Muscle of back (tissue), 11 donors: ENCODE results near the gene SKIC2. TPM values are rescaled to one million over a fixed set of nuclear protein-coding genes. Genes with fewer than 3 reads are reported as not detected.
"Not testable (repeated sequence)": the region's sequence is repeated elsewhere in the genome, so short reads cannot be mapped to it uniquely, and the experiment has no call there.

Experiments
- DNase-seq, 3 donors: peaks; one replicate each; pipeline versions ENCODE4 v3.0.0 to v3.0.0-alpha.2; 2013
- polyA plus RNA-seq, 10 donors: library from polyadenylated mRNA; unstranded; fragments of 120-200 nt; gene quantifications; one replicate each; pipeline ENCODE4 v1.2.1, GENCODE V29; 2013; ENCODE audit not compliant: insufficient read length in 10 of 10

SKIC2 gene
- polyA plus RNA-seq, 10 donors = 17.9 to 35.1 (median 25.0) TPM

DNA sequence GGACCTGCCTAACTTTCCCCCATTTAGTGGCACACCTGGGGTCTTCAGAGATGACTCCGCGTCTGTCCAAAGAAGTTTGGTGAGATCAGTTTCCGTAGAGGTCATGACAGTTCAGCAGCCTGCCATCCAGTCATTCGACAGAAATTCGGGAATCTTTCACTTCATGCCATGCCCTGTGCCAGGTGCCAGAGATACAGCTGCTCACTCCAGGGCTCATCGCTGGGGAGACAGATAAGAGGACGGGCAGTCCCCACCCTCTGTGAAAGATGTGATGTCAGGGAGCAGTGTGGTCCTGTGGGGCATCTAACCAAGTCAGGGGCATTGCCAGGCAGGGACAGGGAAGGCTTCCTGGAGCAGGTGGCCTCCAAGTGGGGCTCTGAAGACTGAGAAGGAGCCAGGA, 44.3 kb downstream of the SKIC2 start:
- not testable (repeated sequence) for DNase-seq

DNA sequence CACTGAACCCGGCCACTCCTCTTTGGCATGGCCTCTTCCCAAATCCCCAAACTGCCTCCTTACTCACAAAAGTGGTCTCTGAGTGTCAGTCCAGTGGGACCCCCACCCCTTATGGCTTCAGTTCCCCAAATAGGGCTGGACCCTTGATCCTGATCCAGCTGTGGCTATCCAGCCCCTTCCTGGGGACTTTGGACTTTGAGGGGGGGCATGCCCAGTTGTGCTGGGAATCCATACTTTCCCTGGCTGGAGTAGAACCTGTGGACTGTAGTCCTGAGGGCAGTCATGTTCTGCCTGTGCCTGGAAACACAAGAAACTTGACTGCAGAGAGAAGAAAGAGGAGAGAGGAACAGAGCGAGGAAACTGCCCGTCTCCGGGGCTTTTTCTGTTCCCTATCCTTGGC, 45.4 kb downstream of the SKIC2 start:
- not testable (repeated sequence) for DNase-seq

DNA sequence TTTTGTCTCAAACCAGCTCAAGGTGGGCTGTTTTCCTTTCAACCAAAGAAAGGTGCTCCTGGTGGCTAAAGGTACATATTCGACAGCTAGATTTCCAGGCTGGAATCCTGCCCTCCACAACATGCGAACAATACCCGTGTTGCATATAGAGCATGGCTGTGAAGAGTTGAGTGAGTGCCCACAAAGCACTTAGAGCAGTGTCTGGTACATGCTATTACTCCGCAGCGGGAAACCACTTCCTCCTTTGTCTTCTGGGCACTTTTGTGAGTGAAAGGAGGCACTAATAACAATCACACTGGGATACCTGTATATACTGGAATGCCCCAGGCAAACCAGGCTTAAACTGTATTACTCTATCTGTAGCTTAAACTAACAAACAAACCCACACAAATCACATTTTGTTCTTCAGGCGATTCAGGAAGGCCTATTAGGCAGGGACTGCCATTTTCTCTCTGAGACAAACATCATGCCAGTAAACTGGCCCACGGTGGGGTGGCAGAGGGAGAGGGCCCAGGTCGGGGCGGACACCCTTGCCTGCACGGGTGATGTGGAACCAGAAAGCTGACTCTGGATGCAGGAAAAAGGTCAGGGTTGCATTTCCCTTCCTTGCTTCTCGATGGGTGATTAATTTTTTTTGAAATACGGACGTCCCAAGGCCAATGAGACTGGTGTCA, 46.0 kb downstream of the SKIC2 start:
- DNase-seq = not testable (repeated sequence)

DNA sequence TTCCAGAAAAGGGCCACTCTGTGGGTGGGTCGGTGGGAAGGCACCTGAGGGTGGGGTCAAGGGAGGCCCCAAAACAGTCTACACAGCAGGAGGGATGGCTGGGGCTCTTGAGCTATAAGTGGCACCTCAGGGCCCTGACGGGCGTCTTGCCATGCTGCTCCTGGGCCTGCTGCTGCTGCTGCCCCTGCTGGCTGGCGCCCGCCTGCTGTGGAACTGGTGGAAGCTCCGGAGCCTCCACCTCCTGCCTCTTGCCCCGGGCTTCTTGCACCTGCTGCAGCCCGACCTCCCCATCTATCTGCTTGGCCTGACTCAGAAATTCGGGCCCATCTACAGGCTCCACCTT, 46.5 kb downstream of the SKIC2 start:
- DNase-seq = not testable (repeated sequence)

DNA sequence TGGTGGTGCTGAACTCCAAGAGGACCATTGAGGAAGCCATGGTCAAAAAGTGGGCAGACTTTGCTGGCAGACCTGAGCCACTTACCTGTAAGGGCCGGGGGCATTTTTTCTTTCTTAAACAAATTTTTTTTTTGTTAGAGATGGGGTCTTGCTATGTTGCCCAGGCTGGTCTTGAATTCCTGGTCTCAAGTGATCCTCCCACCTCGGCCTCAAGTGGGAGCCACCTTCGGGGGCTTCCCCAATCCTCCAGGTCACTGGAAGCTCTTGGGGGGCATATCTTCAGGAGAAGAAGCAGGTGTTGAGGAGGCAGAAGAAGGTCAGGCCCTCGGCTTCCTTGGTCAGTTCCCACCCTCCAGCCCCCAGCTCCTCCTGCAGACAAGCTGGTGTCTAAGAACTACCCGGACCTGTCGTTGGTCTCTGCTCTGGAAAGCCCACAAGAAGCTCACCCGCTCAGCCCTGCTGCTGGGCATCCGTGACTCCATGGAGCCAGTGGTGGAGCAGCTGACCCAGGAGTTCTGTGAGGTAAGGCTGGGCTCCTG, 47.1 kb downstream of the SKIC2 start:
- DNase-seq = not testable (repeated sequence)

DNA sequence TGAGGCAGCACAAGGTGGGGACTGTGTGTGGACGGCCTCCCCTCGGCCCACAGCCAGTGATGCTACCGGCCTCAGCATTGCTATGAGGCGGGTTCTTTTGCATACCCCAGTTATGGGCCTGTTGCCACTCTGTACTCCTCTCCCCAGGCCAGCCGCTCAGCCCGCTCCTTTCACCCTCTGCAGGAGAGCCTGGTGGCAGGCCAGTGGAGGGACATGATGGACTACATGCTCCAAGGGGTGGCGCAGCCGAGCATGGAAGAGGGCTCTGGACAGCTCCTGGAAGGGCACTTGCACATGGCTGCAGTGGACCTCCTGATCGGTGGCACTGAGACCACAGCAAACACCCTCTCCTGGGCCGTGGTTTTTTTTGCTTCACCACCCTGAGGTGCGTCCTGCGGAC, 48.1 kb downstream of the SKIC2 start:
- DNase-seq = not testable (repeated sequence)

DNA sequence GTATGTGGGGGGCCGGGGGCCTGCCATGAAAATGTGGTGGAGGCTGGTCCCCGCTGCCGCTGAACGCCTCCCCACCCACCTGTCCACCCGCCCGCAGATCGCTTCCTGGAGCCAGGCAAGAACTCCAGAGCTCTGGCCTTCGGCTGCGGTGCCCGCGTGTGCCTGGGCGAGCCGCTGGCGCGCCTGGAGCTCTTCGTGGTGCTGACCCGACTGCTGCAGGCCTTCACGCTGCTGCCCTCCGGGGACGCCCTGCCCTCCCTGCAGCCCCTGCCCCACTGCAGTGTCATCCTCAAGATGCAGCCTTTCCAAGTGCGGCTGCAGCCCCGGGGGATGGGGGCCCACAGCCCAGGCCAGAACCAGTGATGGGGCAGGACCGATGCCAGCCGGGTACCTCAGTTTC, 49.1 kb downstream of the SKIC2 start:
- DNase-seq = not testable (repeated sequence)

DNA sequence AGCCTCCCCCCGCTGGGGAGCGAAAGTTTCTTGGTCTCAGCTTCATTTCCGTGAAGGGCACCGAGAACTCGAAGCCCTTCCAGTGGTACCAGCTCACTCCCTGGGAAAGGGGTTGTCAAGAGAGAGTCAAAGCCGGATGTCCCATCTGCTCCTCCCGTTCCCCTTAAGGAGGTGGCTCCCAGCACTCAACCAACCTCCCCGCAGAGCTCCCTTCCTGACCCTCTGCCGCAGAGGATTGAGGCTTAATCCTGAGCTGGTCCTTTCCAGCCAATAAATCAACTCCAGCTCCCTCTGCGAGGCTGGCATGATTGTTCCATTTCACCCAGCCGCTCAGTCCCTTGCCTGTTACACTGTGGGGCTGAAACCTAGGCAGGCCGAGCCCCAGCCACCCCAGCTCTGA, 49.6 kb downstream of the SKIC2 start:
- DNase-seq = not testable (repeated sequence)

DNA sequence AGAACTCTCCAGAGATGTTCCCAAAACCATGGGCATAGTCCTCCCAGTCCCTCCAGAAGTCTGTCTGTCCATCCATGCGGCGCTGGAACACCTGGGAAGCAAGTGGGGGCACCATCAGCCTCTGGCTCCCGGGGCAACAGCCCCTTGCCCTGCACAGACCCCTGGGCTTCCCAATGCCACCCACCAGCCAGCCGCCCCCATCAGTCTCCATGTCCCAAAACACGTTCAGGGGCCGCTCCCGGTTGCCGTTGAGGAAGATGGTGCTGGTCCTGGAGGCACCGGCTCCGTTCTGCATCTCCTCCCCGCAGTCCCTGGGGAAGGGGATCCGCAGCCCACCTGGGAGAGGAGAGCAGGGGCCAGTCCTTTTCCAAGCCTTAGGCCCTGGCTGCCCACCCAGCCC, 50.6 kb downstream of the SKIC2 start:
- DNase-seq = not testable (repeated sequence)

DNA sequence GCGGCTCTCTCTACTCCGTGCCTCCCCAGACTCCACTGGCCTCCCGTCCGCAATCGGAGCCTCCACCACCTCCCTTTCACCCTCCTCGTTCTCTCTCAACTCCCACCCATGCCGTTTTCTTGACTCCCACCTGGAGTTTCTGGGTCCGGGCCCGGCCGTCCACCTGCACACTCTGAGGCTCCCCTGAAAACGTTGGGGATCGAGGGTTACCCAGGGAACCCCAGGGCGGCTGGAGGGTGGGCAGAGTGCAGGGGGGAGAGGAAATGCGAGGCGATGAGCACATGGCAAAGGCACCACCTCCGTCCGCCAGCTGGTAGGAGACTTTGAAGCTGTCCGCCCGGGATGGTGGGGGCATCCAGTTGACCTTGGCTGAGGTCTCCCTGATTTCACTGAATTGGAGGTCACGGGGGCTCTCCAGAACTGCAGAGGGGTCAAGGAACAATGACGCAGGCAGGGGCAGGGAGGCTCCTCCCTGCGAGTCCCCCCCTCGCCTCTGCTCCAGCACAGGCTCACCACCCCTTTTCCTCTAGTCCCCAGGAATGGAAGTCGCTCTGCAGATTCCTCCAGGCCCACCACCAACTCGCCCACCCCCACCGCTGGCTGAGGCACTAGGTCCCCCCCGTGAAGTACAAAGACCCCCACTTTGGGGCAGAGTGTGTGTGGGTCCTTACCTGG, 52.0 kb downstream of the SKIC2 start:
- not testable (repeated sequence) for DNase-seq

DNA sequence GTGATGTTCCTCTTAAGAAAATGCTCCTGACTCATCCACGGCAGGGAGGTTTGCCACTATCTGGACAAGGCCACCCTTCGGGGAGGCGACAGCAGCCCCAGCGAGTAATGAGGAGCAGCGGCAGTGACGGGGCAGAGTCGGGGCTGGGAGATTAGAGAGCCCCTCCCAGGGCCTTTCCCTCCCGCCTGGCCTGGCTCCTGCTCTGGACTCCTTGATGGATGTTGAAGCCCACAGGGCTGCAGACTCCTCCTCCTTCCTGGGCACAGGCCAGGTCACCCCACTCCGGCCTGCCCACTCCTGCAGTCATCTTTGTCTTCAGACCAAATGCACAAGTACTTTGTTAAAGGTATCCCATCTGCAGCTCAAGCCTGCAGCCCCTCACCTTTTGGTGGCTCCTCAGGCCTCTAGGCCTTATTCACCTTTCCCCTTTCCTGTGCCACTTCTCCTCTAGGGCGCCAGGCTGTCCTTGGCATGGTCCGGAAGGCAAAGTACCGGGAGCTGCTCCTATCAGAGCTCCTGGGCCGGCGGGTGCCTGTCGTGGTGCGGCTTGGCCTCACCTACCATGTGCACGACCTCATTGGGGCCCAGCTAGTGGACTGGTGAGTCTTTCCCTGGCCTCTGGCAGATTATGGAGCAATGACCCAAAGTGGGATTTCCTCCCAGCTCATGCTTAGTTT, 54.1 kb downstream of the SKIC2 start:
- DNase-seq = not testable (repeated sequence)

DNA sequence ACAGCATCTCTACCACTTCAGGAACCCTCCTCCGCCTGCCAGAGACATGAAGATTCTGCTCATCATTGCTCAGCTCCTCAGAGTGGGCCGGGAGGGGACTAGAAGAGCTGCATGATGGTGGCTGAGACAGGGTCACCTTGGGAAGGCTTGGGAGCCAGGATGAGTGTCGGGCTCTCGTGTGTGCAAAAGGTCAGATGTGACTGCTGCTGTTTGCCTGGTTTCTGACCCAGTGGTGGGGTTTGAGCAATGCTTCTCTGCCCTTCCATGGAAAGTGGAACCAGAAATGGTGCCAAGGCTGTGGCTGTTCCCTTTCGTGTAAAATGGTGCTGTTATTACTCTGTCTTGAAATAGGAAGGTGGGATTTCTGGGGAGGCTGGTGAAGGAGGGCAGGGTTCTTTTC, 54.8 kb downstream of the SKIC2 start:
- DNase-seq = not testable (repeated sequence)

DNA sequence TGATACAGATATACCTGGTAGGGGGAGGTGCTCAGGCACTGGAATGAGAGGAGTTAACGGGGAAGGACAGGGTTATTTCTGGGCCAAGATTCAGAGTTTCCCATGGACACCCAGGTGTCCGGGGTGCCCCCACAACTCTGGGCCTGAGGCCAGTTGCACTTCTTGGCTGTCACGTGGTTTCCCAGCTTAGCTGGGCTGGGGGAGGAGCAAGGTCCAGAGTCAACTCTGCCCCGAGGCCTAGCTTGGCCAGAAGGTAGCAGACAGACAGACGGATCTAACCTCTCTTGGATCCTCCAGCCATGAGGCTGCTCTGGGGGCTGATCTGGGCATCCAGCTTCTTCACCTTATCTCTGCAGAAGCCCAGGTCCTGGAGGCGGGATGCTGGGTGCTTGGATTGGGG, 55.6 kb downstream of the SKIC2 start, which contains the start of gene C4B:
Gene C4B (plus strand): TSS at position 249 of the 400 bp plus-strand sequence. CDS start 51 bp downstream, at position 300.
- not testable (repeated sequence) for DNase-seq

Other genes starting within 250 kb of the SKIC2 start
- 1 to 10 TPM in 1 of 10 donors, under 1 TPM in 5, not detected in 4; 0.42 to 1.1 (median 0.53) TPM for gene LY6G6D, start 243.8 kb upstream of the SKIC2 start, polyA plus RNA-seq
- 1 to 10 TPM in 1 of 10 donors, under 1 TPM in 8, not detected in 1; 0.19 to 1.0 (median 0.38) TPM for gene LY6G6C, start 237.4 kb upstream of the SKIC2 start, polyA plus RNA-seq
- 1 to 10 TPM in 3 of 10 donors, under 1 TPM in 7; 0.52 to 1.8 (median 0.82) TPM for gene MPIG6B, start 235.8 kb upstream of the SKIC2 start, polyA plus RNA-seq
- 100 to 1,000 TPM in 8 of 10 donors, 10 to 100 TPM in 2; 87.3 to 135 (median 109) TPM for gene DDAH2, start 229.9 kb upstream of the SKIC2 start, polyA plus RNA-seq
- gene CLIC1, start 222.6 kb upstream of the SKIC2 start, polyA plus RNA-seq = 100 to 1,000 TPM; 114 to 181 (median 138) TPM
- gene MSH5, start 219.2 kb upstream of the SKIC2 start, polyA plus RNA-seq = 10 to 100 TPM in 6 of 10 donors, 1 to 10 TPM in 4; 5.9 to 29.4 (median 13.5) TPM
- gene SAPCD1, start 196.5 kb upstream of the SKIC2 start, polyA plus RNA-seq = 10 to 100 TPM in 1 of 10 donors, 1 to 10 TPM in 9; 2.1 to 10.9 (median 3.0) TPM
- gene VWA7, start 181.8 kb upstream of the SKIC2 start, polyA plus RNA-seq = 1 to 10 TPM in 9 of 10 donors, under 1 TPM in 1; 0.88 to 3.3 (median 2.3) TPM
- gene VARS1, start 163.4 kb upstream of the SKIC2 start, polyA plus RNA-seq = 10 to 100 TPM; 42.0 to 63.0 (median 46.2) TPM
- 10 to 100 TPM; 46.2 to 63.6 (median 58.9) TPM for gene LSM2, start 152.2 kb upstream of the SKIC2 start, polyA plus RNA-seq
- gene HSPA1L, start 143.9 kb upstream of the SKIC2 start, polyA plus RNA-seq = 1 to 10 TPM; 3.3 to 4.3 (median 3.9) TPM
- 100 to 1,000 TPM in 1 of 10 donors, 10 to 100 TPM in 9; 47.4 to 176 (median 71.8) TPM for gene HSPA1A, start 143.6 kb upstream of the SKIC2 start, polyA plus RNA-seq
- gene HSPA1B, start 131.4 kb upstream of the SKIC2 start, polyA plus RNA-seq = 100 to 1,000 TPM in 1 of 10 donors, 10 to 100 TPM in 9; 34.3 to 226 (median 55.8) TPM
- gene NEU1, start 96.4 kb upstream of the SKIC2 start, polyA plus RNA-seq = 10 to 100 TPM; 15.3 to 19.4 (median 17.2) TPM
- under 1 TPM in 8 of 10 donors, not detected in 2; 0.08 to 0.50 (median 0.29) TPM for gene SLC44A4, start 80.2 kb upstream of the SKIC2 start, polyA plus RNA-seq
- gene EHMT2, start 61.5 kb upstream of the SKIC2 start, polyA plus RNA-seq = 10 to 100 TPM; 23.3 to 40.1 (median 29.4) TPM
- 10 to 100 TPM in 4 of 10 donors, 1 to 10 TPM in 6; 7.9 to 16.2 (median 9.6) TPM for gene ZBTB12, start 57.1 kb upstream of the SKIC2 start, polyA plus RNA-seq
- gene C2, start 31.5 kb upstream of the SKIC2 start, polyA plus RNA-seq = 1 to 10 TPM; 3.5 to 9.1 (median 5.7) TPM
- gene CFB, start 13.1 kb upstream of the SKIC2 start, polyA plus RNA-seq = 1 to 10 TPM; 1.0 to 2.6 (median 1.6) TPM
- 10 to 100 TPM; 49.5 to 68.7 (median 64.3) TPM for gene NELFE, start 204 bp upstream of the SKIC2 start, polyA plus RNA-seq
- gene DXO, start 13.0 kb downstream of the SKIC2 start, polyA plus RNA-seq = 10 to 100 TPM; 11.4 to 21.4 (median 15.4) TPM
- gene C4A, start 22.9 kb downstream of the SKIC2 start, polyA plus RNA-seq = 10 to 100 TPM in 5 of 10 donors, 1 to 10 TPM in 5; 6.2 to 21.3 (median 10.3) TPM
- 10 to 100 TPM in 9 of 10 donors, 1 to 10 TPM in 1; 8.7 to 25.9 (median 14.3) TPM for gene C4B, start 55.6 kb downstream of the SKIC2 start, polyA plus RNA-seq
- gene CYP21A2, start 79.2 kb downstream of the SKIC2 start, polyA plus RNA-seq = 1 to 10 TPM in 2 of 10 donors, under 1 TPM in 8; 0.35 to 1.1 (median 0.58) TPM
- 100 to 1,000 TPM in 7 of 10 donors, 10 to 100 TPM in 3; 87.2 to 269 (median 143) TPM for gene TNXB, start 150.2 kb downstream of the SKIC2 start, polyA plus RNA-seq
- 10 to 100 TPM; 33.0 to 55.9 (median 41.5) TPM for gene ATF6B, start 169.1 kb downstream of the SKIC2 start, polyA plus RNA-seq
- gene FKBPL, start 171.1 kb downstream of the SKIC2 start, polyA plus RNA-seq = 1 to 10 TPM; 3.3 to 5.4 (median 4.0) TPM
- 1 to 10 TPM in 6 of 10 donors, under 1 TPM in 4; 0.62 to 2.0 (median 1.6) TPM for gene PRRT1, start 192.8 kb downstream of the SKIC2 start, polyA plus RNA-seq
- 10 to 100 TPM; 22.3 to 37.4 (median 29.0) TPM for gene PPT2, start 195.0 kb downstream of the SKIC2 start, polyA plus RNA-seq
- gene EGFL8, start 205.4 kb downstream of the SKIC2 start, polyA plus RNA-seq = 10 to 100 TPM; 19.1 to 45.8 (median 25.4) TPM
- 10 to 100 TPM; 55.3 to 64.3 (median 59.1) TPM for gene AGPAT1, start 216.9 kb downstream of the SKIC2 start, polyA plus RNA-seq
- 10 to 100 TPM; 39.1 to 54.0 (median 48.7) TPM for gene RNF5, start 219.2 kb downstream of the SKIC2 start, polyA plus RNA-seq
- 10 to 100 TPM in 2 of 10 donors, 1 to 10 TPM in 8; 4.9 to 15.9 (median 7.4) TPM for gene AGER, start 225.1 kb downstream of the SKIC2 start, polyA plus RNA-seq
- gene PBX2, start 231.0 kb downstream of the SKIC2 start, polyA plus RNA-seq = 100 to 1,000 TPM in 7 of 10 donors, 10 to 100 TPM in 3; 86.2 to 123 (median 103) TPM
- gene GPSM3, start 233.5 kb downstream of the SKIC2 start, polyA plus RNA-seq = 10 to 100 TPM in 2 of 10 donors, 1 to 10 TPM in 8; 5.0 to 17.7 (median 7.4) TPM